Limb (tissue), 2 donors: Measurements from ENCODE around the gene SLC25A25.
"Not testable (repeated sequence)": the region's sequence is repeated elsewhere in the genome, so short reads cannot be mapped to it uniquely, and the experiment has no call there.

Experiments used
- DNase-seq, 2 donors: peaks; one replicate each; pipeline ENCODE4 v3.0.0-alpha.2; 2016; ENCODE audit errors: extremely low spot score in 2 of 2

The SLC25A25 gene

DNA sequence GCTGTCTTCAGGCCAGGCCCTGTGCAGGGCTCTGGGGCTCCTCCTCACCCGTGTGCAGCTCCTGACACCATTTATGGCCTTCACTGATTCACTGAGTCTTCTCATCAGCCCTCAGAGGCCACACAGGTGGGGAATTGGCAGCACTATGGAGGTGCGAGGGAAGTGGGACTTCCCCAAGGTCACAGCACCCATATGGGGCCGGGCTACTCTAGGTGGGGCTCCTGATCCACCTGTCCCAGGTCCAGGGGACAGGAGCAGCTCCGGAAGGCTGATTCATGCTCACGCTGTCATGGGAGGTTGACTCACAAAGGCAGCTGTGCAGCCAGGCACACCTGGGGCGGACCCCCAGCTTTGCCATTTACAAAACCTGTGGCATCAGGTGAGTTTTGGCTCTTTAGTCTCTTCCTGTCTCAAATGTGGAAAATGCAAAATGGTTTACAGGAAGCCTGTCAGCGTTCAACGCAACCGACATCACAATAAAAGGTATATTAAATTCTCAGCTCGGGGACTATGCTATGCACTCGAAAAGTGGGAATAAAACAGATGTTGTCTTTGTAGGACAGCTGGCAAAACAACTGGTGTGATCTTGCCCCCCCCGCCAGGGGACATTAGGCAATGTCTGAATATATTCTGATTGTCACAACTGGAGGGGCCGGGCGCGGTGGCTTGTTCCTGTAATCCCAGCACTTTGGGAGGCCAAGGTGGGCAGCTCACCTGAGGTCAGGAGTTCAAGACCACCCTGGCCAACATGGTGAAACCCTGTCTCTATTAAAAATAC is 15.9 kb upstream of the SLC25A25 start:
- no peak for DNase-seq

DNA sequence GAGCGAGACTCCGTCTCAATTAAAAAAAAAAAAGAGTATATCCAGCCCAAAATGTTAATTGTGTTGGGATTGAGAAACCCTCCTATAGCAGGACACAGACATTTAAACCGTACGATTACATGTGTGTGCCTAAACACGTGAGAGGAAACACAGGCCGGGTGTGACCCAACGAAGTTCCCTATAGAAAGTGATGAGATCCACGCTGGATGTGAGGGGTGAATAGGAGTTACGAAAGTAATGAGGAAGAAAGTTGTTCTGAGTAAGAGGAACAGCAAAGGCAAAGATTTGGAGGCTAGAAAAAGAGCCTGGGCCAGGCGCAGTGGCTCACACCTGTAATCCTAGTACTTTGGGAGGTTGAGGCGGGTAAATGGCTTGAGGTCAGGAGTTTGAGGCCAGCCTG is 14.5 kb upstream of the SLC25A25 start:
- no peak for DNase-seq

DNA sequence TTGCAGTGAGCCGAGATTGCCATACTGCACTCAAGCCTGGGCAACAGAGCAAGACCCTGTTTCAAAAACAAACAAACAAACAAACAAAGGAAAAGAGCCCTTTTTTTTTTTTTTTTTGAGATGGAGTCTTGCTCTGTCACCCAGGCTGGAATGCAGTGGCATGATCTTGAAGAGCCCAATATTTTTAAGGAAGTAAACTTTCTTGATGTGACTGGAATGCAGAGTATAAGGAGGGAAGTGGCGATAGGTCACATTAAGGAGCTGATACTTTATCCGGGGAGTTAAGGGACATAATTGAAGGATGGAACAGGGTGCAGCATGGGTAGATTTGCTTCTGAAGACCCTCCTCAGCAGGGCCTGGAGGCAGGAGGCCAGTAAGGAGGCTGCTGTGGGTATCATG is 13.9 kb upstream of the SLC25A25 start:
- no peak for DNase-seq

DNA sequence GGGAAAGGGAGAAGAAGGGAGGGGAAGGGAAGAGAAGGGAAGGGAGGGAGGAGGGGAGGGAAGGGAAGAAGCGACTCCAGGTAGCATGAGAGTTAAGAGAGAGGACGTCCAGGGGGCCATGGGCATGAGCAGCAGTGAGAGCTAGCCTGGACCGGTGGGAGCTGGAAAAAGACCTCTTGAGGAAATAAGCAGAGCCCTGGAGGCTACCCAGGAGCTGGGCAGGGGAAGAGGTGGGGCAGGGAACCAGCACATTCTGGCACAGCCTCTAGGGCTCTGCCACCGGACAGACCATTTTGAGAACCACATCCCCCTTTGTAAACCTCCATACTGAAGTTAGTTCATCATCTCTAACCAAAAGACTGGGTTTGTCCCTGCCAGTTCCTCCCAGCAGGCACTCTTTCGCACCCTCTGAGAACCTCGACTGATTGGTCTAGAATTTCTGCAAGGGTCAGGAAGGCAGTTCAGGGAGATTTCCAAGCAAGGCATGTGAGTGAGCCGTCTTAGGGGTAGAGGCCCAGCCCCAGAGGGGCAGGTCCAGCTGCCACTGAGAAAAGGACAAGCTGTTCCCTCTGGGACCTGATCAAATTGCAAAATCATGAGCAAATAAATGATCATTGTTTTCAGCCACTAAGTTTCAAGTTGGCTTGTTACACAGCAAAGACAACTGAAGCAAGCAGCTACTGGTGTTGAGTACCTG is 12.5 kb upstream of the SLC25A25 start:
- no peak for DNase-seq

DNA sequence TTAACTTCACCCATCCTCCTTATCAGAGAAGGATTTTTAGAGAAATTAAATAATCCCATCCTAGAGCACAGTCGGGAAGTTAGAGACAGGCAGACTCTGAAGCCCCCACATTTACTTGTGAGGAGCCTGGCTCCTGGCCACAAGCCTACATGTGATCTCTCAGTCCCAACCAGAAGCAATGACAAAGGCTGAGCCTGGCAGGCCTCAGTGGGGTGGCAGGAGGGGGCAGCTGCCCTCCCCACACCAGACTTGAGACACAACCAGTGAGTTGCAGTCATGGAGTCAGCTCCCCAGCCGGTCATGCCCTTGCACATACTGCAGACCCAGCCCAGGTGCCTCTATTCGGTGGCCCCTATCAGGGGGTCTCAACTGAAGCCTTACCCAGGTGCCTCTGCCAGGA is 11.9 kb upstream of the SLC25A25 start:
- no peak for DNase-seq

DNA sequence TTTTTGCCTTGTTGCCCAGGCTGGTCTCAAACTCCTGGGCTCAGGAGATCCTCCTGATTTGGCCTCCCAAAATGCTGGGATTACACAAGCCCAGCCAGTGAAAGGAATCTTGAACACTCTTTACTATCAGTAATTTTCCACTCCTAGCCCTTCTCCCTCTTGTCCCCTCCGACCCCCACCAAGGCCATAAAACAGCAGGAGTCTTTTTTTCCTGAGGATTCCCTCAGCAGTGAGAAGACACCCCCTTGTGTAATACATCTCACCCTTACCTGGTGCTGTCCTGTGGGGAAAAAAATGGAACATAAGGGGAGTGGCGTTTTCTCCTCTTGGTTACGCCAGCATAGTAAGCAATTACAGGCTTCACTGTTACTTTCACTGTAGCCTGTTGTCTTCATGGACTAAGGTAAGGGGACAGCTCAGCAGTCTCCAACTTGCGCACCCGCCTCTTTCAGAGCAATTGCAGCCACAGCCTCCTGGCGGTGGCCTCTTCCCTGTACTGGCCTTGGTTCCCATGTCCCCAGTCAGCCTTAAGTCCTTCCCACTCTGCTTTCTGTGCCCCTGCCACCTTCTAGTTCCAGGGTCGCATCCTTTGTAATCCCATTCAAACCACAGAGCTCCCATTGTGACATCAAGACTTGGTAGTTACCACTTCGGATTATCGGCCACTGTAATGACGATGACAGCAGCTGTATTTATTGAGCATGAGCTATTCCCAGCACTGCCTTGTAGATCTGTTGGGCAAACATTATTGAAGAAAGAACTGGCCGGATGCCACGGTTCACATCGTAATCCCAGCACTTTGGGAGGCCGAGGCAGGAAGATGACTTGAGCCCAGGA is 10.9 kb upstream of the SLC25A25 start:
- DNase-seq: no peak

DNA sequence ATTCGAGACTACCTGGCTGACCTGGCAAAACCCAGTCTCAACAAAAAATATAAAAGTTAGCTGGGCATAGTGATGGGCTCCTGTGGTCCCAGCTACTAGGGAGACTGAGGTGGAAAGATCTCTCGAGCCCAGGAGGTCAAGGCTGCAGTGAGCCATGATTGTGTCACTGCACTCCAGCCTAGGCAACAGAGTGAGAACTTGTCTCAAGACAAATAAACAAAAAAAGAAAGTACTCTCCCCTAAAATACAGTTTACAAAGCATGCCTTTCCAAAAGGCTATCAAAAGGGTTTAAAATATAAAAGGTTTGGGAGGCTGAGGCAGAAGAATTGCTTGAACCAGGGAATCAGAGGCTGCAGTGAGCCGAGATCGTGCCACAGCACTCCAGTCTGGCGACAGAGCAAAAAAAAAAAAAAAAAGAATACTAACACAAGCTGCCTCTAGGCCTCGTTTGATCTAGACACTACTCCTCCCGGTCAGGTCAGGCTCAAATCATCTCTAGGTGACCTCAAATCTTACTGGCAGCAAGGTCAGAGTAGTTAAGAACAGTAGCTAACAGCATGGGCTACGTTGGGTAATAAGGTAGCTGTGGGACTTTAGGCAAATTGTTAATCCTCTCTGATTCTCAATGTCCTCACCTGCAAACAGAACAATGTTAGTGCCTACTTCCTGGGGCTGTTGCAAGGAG is 10.2 kb upstream of the SLC25A25 start:
- DNase-seq: no peak

DNA sequence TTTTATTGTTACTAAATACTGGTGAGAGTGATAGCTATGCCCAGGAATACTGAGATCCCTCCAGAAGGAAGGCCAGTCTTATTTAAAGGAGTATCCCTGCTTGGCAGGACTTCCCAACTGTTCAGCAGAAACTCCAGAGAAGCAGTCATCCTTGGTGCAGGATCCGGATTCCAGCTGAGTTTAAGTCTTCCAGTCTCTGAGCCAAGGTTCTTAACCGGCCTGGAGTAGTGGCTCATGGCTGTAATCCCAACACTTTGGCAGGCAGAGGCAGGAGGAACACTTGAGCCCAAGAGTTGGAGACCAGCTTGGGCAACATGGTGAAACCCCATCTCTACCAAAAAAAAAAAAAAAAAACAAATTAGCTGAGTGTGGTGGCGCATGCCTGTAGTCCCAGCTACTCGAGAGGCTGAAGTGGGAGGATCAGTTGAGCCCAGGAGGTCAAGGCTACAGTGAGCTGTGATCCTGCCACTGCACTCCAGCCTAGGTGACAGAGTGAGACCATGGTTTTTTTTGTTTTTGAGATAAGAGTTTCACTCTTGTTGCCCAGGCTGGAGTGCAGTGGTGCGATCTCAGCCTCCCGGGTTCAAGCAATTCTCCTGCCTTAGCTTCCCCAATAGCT is 8.6 kb upstream of the SLC25A25 start:
- no peak for DNase-seq

DNA sequence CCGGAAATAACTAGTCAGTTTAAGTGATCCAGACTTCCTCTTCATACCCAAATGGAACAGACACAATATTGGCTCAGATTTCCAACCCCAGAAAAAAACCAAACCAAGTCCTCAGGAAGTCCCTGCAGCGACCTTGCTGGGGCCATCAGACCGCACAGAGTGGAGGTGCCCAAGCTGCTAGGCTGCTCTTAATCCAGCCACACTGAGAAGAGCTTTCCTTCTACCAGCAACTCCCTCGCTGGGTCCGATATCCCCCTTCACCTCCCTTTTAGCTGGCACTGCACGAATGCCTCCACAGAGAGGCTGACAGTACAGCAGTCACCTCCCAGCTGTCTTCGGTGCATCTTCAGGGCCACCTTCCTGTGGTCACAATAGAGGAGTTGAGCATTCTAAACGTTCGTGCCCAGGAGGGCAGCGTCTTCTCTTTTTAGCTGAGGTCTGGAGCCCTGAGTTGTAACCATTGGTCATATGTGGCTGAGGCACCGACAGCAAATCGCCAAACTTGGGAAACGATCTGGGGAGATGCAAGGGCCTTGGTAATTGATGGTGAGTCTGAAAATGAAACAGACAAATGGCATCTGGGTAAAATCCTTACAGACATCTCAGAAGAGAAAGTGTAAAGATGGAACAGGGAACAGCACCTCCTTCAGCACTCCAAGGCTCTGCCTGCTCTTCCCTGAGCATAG is 6.6 kb upstream of the SLC25A25 start:
- DNase-seq: no peak

DNA sequence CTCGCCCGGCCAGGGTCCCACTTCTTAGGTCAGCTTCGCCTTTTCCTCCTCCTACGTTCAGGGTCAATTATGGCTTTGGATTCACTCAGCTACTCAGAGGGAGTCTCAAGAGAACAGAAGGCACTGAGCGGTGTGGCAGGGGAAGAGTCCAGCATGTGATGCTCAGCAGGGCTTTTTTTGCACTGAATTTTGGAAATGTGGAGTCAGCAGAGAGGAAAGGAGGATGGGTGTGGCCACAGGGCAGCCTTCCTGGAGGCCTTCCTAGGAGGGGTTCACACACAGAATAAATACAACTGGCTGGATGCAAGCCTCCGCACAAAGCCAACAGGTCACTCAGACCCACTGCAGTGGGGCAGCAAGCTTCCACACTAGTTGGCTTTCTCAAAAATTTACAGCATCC is 5.8 kb upstream of the SLC25A25 start:
- DNase-seq: no peak

DNA sequence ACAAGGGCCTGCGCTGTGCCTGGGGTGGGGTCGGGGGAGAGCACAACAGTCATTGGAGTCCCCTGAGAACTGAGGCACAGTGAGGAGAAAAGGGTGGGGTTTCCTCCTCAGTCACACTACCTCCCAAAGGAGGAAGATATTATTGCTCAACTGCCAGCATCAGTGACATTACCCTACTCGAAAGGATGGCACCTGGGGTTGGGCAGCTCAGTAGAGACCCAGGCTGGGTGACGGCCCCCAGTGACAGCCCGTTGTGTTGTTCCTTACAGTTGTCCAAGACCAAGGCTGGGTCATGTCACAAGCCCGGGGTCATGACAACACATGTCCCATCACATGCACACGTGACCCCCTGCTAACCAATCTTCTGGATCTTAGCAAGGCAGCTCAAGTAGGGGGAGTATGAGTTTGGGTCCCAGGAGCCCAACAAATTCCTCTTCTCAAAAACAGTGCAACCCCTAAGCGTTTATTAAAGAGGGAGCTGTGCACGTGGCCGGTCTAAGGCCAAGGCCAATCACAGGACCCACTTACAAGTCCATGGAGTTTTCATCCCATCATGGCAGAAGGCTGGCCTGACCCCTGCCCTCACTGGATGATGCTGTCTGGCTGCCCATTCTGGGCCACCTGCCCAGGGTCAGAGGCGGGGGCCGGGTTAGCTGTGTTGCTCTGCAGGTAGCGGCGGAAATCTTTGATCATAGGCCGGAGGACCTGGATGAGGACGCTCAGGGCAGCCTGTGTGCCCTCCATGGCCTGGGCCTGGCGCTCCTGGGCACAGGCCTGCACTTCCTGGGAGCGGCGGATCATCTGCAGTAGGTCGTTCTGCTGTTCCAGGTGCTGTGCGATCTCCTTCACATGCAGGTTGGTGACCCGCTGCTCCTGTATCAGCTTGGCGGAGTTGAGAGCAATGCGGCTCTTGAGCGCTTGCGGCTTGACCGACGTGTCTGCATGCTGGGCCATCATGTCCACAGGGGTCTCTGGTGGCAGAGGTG is 4.9 kb upstream of the SLC25A25 start:
- DNase-seq: no peak

DNA sequence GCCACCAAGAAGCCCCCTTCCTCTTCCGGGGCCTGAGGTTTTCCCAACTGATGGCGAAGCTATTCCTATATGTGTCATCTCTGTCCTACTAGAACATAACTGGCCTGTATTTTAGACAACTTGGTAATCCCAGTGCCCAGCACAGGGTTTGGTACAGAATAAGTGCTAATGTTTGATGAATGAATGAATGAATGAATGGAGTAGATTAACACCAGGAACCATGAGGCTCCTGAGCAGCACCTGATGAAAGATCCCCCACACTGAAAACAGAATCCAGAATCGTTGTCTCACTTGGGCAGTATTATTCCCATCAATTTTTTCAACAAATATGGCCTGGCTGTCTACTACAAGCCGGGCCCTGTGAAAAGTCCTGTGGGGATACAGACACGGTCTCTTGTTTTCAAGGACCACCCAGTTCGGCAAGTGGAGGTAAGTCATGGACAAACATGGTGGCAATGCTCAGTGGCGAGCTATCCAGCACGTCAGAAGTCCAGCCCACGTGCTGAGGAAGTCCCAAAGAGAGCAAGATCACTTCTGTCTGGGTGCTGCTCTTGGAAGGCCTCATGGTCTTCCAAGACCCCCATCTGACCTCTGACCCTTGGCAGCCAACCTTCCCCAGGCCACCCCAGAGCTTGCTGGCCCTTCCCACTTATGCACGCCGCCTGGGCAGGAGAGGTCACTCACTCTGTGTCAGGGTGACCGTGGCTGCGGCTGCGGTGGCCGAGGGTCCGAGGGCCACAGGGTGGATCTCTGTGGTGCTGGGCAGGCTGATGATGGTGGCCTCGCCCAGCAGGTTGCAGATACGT is 1.9 kb upstream of the SLC25A25 start:
- no peak for DNase-seq

DNA sequence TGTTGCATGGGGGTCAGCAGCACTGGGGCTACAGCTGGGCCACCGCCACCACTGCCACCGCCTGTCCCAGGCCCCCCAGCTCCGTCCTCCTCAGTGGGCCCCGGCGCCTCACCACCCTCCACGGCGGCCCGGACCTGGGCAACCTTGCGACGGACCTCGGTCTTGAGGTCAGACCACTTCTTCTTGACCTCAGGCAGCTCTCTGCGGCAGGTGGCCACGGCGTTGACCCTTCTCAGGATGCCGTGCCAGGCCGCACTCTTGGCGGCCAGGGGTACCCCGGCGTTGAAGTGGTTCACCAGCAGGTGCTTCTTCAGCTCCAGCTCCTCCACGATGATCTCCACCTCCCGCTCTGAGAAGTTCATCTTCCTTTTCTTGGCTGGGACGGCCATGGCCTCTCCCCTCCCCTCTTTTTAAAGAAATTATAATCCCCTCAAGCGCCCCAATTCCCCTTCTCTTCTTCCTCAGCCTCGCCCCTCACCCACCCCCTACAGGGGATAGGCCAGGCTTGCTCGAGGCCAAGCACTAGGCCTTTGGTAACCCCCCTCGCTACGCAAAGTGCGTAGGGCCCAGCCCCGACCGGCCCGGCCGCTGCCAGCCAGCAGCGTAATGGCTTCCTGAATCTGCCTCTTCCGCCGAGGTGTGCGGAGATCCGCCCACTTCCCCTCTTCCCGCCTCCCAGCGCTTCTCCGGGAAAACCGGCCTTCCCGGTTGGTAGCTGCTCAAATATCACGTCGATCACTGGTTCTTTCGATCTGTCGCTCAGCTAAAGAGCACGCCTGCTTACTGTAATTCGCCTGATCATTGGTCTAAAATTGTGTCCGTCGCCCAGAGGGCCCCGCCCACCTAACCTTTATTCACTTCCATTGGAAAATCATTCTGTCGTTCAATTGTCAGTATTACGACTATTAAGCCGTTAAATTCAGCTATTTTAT is 1.1 kb upstream of the SLC25A25 start, which contains the start of gene NAIF1:
NAIF1 (minus strand) TSS at position 608 of the 932 bp plus-strand sequence; CDS start at position 389, 219 bp downstream.
- DNase-seq: peak; percentile 98 to 100

DNA sequence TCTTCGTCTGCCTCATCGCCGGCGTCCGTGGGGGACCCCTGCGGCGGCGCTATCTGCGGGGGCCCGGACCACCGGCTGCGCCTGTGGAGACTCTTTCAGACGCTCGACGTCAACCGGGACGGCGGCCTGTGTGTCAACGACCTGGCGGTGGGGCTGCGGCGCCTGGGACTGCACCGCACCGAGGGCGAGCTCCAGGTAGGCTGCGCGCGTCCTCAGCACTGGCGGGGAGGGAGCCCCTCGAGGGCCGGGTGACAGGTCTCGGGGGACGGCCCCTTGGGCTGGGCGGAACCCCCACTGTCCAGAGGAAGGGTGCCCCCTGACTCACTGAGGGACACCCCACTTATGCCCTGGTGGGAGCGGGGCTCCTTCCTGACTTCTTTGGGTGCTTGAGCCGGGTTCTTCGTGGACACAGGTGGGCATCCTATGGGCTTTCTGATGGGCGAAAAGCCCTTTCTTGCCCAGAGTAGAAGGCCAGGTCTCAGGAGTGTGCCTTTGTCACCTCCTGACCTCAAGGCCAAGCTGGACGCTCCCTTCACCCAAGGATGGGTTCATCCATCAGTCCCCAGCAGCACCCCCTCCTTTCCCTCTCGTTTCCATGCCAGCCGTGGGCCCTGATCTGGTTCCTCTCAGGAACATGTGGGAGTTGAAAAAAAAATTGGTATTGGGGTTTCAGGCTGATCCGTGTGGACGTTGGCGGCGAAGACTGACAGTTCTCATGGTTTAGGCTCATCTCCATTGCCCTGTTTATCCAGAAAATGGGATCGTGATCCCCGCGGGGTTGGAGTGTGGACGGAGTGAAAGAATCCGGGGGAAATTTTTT is 564 bp downstream of the SLC25A25 start:
- no peak for DNase-seq

DNA sequence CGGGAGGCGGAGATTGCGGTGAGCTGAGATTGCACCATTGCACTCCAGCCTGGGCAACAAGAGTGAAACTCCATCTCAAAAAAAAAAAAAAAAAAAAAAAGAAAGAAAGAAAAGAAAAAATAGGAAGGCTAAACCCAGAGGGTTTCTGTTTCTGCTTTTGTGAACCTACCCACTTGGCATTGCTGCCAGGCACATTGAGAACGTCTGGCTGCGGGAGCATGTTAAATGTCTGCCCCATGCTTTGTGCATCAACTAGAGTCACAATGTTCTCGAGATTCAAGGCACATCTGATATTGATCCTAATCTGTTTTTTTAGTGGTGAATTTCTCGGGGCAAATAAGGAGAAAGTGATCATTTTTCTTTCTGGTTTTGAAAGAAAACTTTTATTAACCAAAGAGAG is 2.8 kb downstream of the SLC25A25 start:
- DNase-seq: no peak

DNA sequence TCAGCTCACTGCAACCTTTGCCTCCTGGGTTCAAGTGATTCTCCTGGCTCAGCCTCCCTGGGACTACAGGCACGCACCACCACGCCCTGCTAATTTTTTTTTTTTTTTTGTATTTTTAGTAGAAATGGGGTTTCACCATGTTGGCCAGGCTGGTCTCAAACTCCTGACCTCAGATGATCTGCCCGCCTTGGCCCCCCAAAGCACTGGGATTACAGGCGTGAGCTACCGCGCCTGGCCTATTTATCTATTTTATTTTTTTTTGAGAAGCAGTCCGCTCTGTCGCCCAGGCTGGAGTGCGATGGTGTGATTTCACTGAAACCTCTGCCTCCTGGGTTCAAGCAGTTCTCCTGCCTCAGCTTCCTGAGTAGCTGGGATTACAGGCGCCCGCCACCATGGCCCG is 3.4 kb downstream of the SLC25A25 start:
- not testable (repeated sequence) for DNase-seq
